Stimulated activated naive CD8-positive, alpha-beta T cell treated with anti-CD3 and anti-CD28 coated beads, Interleukin-15, Interleukin-2, amounts not matched to agents 100 U/mL and 50 U/mL, for 24 hours (primary cell): ENCODE results near the gene TECTB.

Source experiments
- ATAC-seq: fragments of 150-1000 bp; cut with Tn5 transposase; one replicate; pipeline ENCODE4 v1.10.0; 2021
- DNase-seq: peaks from one replicate; pipeline ENCODE4 v3.0.0; 2021

Gene TECTB

DNA sequence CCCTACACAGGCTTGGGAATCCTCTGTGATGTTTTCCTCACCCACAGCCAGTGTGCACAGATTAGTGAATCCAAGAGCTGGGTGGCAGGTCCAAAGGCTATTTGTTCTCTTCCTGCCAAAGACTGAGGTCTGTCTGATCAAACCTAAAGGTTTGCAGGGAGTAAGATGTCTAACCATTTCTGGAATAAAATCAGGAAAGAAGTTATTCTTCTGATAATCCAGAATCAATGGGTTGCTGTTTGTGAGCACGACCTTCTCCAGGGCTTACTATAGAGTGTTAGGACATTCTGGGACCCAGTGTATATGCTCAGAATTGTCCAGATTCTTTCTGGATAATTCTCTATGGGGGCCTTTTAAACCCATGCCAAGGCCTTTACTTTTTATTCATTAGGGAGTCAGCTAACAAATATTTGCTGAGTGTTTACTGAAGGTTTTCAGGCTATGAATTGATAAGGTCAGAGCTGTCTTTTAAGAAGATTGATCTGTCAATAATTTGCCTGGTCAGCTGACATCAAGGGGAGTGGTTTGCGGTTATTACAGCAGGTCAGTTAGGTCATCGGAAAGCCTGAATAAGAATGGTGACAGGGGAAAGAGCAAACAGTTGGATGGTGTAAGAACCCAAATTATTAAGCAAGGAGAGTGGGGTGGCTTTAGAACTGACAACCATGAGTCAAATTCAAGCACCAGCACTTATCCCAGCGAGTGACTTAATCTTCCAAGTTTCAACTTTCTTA lies 7.5 kb upstream of the TECTB start:
- ATAC-seq: no peak
- no peak for DNase-seq

DNA sequence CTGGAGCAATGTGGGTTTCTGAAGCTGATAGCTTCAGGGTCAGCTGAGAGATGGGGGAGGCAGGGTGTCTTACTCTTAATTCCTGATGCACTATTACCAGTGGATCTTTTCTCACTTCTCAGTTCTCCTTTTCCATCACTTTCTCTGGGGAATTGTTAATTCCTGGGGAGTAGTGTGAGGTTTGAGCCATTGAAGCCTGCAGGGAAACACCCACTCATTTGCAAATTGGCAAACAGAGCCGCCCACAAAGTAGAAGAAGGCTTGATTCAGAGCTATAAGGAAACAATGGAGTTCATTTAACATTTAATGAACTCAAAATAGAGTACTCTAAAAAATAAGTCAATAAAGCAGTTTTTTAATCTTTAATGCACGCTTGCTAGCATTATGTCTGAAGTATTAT lies 4.3 kb upstream of the TECTB start:
- DNase-seq: no peak
- no peak for ATAC-seq

DNA sequence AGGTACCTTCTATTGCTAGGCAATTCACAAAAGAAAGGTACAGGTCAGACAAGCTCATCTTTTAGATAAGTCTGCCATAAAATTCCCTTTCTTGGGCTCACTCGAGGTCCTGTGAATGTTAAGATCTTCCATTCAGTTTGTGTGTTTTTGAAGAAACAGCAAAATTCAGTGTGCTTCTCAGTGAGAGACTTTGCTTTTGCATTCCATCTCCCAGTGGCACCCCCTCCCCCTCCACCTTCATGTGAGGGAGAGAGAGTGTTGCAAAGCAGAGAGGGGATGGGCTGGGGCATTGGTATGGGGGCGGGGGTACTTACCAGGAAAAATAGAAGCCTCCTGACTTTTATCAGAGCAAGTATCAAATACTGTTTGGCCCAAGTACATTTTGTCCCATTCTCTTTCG lies 3.8 kb upstream of the TECTB start:
- no peak for DNase-seq
- no peak for ATAC-seq

DNA sequence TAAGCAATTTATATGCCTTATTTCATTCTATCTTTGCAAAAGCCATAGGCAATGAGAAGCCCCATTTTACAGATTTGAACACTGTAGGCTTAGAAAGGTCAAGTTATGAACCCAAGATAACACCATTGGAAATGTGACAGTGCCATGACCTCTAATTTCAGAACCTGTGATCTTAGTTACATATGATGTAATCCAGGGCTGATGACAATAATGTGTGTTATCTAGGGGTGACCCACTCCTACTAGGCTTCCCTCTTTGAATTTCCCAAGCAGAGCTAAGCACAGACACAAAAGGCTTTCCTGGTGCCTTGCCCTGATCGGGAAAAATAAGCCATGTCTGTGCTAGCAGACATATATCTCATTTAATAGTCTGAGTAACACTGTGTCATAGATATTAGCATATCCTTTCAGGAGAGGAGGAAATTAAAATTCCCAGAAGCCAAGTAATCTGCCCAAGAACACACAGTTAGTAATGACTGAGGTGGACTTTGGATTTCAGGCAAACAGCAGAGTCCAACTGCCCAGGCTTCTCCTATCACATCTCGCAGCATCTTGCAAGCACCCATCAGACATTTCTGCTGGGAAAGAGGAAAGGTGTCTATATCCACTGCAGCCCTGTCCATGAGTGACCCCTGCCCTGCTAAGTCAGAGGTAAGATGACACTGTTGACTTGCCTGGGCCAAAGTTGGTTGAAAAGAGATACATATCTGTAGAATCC lies 2.8 kb upstream of the TECTB start:
- DNase-seq (no peak), ATAC-seq (no peak)

DNA sequence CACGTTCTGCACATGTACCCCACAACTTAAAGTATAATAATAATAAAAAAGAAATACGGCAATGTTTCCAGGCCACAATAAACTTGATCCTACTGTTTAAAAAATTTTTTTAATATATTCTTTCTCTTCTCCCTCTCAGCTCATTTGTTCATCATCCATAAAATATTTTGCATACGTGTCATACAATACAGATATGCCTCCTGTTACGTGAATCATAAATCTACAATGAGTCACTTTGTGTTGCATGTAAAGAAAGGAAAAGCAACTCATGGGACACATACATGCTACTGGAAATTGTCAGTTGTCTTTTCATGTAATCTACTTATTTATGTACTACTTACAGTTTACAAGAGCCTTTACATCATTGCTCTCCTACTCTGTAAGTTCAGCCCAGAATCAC lies 1.1 kb upstream of the TECTB start:
- no peak for ATAC-seq
- DNase-seq: no peak

DNA sequence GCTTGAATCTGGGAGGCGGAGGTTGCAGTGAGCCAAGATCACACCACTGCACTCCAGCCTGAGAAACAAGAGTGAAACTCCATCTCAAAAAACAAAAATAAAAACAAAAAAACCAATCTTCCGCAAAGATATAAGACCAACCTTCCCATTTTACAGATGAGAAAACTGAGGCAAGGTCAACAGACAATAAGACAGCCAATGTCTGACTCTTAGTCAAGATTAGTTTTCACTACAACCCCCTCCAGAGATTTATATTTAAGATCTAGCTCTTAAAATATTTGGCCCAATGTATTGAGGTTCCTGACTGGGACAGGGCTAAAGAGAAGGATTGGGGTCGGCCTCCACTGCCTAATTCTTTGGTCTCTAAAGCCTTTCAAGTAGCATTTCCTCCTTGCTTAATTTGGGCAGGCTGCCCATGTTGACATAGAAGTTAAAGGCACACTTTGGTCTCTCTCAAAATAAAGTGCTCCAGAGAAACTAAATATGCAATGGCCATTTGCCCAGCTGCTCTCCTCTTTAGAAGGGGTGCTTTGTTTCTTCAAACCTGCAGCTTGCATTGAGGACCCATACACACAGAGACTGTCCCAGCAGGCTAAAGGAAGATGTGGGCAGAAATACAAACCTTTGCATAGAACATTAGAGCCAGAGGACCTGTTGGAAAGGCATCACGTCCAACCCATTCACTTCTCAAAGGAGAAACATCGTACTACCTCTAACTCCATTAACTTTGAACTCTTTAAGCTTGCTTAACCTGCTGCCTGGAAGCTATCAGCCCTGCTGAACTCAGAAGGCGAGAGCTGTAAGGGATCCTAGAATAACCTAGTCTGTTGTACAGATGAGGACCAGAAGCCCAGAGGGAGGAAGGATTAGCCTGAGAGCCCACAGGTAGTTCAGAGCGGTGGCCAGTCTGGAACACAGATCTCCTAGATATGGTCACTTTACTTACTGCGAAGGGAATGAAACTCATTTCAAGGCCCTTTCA lies 3.9 kb downstream of the TECTB start:
- no peak for DNase-seq
- ATAC-seq: no peak

DNA sequence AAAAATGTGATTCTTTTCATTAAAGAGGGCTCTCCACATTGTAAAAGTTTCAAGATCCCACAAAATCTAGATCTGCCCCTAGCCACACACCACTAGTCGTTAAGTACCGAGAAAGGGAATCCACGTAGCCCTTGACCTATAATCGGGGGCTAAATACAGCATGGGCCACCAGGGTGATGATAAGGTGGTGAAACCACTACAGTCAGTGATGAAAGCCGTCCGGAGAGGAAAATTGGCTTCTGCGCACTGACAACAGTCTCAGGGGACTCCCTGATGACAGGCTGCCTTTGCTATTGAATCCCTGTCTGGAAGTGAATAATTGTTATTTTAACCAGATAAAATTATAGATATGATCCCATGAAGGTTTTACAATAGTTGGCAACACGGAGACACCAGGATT lies 4.6 kb downstream of the TECTB start:
- no peak for ATAC-seq
- DNase-seq: no peak

DNA sequence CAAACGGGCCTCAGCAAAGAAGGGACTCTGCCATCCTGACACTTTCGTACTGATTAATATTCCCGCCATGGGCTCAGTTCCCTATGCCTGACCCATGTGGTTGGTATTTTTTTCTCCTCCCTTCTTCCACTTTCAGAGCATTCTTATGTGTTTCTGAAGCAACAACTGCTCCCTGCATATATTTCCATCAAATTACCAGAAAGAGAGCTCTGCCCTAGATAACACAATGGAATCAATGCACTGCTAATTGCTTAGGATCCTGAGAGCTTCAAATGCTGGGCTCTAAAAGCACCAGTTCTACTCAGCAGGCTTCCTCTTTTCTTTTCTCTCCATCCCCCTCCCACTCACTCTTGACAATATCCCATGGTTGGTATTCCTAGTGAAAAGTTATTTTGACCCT lies 5.3 kb downstream of the TECTB start:
- ATAC-seq: no peak
- no peak for DNase-seq

DNA sequence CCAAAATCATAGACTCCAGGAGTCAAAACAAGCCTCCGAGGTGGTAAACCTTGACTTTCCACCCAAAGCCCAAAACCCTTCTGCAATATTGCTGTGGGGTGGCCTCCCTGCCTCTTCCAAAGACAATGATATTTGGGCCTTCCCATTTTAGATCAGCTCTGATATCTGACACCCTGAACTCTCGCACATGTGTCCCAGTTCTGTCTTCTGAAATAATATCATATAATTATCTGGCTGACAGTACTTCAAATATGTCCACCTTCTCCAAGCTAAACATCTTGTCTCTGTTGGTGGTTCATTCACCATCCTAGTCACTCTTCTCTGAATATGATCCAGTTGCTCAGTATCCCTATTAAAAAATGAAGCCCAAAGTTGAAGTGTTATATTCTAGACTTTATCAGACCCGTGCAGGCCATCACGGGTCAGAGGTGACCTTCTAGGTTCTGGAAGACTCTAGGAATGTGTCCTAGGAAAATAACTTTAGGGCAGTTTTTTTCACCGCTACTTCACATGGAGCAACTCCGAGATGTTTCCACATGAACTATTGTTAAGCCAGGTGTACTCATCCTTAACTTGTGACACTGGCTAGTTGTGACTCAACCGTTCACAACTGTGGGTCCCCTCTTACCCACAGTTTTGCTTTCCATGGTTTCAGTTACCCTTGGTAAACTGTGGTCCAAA lies 6.3 kb downstream of the TECTB start:
- ATAC-seq: no peak

DNA sequence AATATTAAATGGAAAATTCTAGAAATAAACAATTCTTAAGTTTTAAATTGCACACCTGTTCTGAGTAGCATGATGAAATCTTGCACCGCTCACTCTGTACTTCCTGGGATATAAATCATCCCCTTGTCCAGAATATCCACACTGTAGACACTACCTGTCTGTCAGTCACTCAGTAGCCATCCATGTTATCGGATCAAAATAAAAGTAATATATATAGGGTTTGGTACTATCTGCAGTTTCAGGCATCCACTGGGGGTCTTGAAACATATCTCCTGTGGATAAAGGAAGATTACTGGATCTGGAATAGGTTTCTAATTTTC lies 6.8 kb downstream of the TECTB start:
- ATAC-seq (no peak), DNase-seq (no peak)

More for the DNA sequence above, 6.3 kb downstream of the TECTB start:
- no peak for DNase-seq

DNA sequence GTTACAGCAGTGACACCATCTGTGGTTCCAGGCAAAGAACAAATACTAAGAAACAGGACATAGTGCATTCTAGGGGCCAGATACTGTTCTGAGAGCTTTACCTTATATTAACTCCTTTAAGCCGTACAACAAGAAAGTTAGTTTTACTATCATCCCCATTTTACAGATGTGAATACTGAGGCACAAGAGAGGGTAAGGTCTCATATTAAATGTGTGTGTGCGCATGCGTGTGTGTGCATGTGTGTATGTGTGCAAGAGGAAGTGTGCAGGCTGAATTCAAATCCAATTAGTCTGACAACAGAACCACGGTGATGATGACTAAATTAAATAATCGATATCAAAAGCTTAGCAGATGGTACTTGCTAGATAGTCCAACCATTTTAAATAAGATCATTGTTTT lies 11.0 kb downstream of the TECTB start:
- DNase-seq: no peak
- no peak for ATAC-seq

DNA sequence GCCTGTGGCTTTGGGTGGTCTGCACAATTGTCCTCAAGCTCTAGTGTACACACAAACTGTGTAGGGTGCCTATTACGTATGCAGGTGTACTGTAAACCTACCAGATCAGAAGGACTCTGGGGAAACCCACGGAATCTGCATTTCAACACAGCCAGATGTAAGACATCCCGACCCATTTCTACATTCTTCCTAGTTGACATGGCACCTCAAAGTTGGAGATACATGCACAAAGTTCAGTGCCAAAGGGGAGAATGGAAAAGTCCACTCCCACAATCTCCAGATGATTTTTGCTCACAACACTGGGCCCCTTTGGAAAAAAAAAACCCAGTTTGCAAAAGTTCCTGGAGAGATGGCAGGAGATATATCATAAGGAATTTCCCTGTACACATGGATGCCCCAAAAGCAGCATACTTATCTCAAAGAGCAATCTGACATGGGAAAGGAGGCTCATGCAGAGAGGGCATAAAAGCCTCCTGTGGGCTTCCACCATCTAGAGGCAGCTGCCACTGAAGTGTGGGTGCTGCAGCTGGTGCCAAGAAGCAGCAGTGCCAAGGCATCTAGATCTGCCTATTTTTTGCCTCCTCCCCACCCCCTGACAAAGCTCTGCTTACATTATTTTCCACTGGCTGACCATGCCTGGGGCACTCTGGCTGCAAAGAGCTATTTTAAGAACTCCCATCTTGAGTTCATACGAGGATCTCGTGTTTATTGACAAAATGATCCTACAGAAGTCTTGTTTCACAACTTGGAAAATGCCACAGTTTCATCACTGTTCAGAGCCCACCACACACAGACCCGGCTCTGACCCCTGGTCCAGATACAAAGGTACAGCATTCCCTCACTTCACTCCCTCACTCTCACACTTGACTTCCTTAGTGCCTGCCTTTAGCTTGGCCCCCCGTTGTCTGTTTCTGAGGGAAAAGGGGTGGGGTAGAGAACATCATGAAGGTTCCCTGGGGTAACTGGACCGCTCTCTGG lies 12.9 kb downstream of the TECTB start:
- no peak for DNase-seq
- ATAC-seq: no peak

DNA sequence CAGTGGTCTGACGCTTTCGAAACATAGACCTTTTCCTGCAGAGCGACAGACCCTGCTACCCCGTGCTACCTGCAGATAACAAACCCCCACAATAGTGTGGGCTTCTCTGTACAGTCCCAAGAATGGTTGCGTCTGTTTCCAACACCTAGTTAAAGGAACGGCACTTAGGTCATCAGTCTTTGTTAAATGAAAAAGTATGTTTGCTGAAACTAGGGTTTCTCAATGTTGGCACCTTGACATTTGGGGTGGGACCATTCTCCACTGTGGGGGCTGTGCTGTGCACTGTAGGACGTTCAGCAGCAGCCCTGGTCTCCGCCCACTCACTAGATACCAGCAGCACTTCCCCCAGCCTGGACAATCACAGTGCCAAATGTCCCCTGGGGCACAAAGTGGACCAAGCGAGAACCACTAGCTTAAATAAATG lies 13.7 kb downstream of the TECTB start:
- DNase-seq: no peak

DNA sequence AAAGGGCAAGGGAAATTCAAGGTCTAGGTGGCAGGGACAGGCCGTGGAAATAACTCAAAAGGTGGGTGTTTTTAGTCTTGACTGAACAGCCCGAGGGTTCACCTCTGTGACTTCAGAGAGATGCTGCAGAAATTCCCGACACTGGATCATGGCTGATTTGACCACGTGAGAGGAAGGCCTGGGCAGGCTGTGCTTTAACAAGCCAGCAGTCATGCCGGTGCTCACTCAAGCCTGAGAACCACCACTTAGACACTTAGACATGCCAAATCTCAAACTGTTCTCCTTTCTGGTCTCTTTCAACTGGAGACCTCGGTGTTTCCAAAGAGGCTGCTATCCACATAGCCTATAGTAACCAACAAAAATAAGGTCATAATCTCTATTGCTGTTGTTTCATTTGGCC lies 15.4 kb downstream of the TECTB start:
- no peak for DNase-seq
- ATAC-seq: no peak

More for the DNA sequence above, 13.7 kb downstream of the TECTB start:
- no peak for ATAC-seq

DNA sequence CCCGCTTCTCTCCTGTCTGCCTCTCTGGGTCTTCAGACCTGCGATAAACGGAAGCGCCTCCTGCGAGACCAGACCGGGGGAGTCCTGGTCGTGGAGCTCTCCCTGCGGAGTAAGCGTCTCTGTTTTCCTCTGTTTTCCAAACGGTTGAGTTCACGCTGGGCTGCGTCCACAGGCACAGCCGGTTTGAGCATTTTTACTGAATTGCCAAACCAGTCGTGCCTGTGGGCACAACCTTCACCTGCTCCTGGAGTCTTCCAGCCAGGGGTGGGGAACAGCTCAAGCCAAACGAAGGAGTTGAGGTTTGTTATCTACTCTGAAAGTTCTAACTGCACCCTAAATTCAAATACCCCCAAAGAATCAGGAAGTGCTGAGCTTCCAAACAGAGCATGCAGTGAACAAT lies 16.3 kb downstream of the TECTB start:
- DNase-seq (no peak), ATAC-seq (no peak)

DNA sequence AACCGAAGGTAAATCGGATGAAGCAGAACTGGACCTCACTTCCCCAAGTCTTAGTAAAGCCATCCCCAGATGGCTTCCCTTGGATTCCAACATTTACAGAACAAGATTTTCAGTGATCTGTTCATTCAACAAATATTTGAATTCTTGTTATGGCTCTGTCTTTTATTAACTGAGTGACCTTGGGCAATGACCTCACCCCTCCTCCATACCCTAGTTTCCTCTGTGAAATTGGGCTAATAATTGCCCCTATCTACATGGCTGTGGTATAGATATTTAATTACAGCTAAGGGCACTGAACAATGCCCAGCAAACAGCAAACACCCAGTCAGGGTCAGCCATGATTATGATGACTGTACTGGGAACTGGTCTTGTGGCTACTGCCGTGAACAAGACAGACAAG lies 19.1 kb downstream of the TECTB start:
- ATAC-seq (no peak), DNase-seq (no peak)

DNA sequence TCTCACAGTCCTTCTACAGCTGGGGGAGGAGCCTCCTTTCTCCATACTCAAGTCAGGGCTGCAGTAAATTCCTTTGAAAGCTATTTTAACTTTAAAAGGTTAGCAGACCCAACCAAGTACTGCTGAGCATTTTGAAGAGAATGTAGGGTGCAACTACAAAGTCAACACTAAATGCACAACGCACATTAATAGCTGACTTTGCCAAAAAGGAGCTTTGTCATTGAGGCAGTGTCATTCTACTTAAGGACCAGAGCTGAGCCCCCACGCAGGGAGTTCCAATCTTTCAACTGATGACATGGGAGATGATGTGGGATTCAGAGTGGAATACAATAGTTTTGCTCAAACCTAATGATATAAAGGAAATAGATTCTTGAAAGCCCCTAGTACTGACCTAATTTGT lies 20.3 kb downstream of the TECTB start:
- DNase-seq: no peak
- ATAC-seq: no peak

DNA sequence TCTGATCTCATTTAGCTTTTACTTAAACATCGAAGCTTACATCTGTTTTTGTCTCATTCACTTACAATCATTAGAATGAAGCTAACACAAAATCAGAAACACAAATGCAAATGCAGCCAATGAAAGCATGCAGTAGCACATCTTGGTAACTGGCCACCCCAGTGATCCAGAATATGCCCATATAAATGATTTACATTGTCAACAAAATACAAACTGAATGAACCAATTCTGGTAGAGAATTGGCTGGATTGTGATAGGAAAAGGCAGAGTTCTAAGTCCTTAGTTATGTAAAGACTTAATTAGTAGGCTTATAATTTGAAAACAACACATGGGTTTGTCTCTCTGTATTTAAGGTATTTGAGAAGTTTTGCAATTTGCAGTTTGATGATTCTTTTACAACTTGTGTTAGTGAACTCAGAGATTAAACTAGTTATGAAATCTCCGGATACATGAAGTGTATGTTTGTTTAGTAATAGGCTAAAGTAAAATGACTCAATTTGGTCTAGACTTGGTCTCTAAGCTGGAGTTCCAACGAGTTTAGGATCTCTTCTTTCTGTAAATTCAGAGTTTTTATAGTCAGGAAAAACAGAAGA lies 21.2 kb downstream of the TECTB start:
- ATAC-seq: no peak
- no peak for DNase-seq

DNA sequence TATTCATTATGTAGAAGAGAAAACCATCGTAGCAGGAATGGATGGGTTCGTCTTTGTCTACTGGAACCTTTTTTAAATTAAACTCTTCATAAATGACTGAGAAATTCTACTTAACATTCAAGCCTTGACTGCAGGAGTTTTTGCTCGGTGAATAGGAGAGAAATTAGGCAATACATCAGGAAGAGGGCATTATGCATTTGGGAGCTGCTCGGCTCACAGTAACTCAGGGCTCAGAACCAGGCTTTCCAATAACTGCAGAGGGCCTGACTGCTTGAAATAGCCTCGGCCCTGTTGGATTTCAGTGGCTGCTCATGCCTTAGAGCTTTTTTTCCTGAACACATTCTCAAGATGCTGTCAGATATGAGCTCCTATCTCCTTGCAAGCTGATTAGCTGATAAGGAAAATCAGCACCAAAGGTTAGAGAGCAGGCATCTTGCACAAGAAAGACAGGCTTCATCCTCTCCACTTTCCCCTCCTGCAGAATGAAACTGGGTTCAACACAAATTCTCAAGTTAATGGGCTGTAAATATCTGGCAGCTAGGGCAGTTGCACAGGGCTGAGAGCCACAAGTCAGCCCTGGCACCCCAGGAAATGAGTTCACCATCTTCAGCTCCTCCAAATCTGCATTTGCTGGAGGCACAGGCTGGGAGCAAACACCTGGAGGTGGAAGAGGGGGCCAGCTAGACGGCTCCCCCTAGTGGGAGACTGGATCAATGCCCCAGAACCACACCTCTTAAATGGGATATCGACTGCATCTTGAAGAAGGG lies 24.3 kb downstream of the TECTB start:
- peak; percentile 48 for DNase-seq
- no peak for ATAC-seq

DNA sequence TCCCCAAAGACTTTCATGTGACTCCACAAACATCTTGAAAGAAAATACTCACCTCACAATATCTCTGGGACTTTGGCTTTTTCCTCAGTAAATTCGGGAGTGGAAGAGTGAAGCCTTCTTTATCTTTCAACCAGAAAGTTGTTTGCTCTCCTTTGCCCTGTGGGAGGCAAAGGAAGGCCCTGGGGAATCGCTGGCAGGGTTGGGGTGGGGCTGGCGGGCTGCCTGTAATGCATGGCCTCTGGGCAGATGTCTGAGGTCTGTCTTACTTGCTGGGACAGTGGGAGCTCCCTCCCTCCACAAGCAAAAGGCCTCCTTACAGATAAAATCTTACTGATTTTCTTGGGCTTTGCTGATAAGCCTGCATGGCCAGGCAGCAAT lies 24.9 kb downstream of the TECTB start:
- DNase-seq (no peak), ATAC-seq (no peak)
